ENCODE measurements around the gene GLT1D1. TPM values are rescaled to one million over a fixed set of nuclear protein-coding genes. Genes with fewer than 3 reads are reported as not detected.

The GLT1D1 gene
- total RNA-seq, 3 donors from 2014 or later = 0.16 to 0.73 (median 0.33) TPM

- Histone ChIP-seq H3K36me3 (no peaks in the 10 kb centered on the region), H3K4me1 (no peaks in the 10 kb centered on the region), H3K27me3 (no peaks in the 10 kb centered on the region), H3K4me3 (no peak overlapping the region), H3K9me3 (no peaks in the 10 kb centered on the region), H3K27ac (no peak overlapping the region)
- intact Hi-C loops (cut with DNase I; ENCODE audit: low total_unique reads) = no loop called here
- DNase-seq (ENCODE audit: low spot score in 2 of 2) = no peak
- TF ChIP-seq CTCF (IDR thresholded peaks at IDR 0.05) (no peak), POLR2A (IDR thresholded peaks at IDR 0.05) (no peak), POLR2AphosphoS5 (IDR thresholded peaks at IDR 0.05) (no peak)
Observed at GRCh38 chr12:128909653-128910052, 56.4 kb downstream of the GLT1D1 start.

- no peaks in the 10 kb centered on the region for H3K4me1 ChIP-seq
- intact Hi-C loops (cut with DNase I; ENCODE audit: low total_unique reads) = no loop called here
- TF ChIP-seq POLR2AphosphoS5 (IDR thresholded peaks at IDR 0.05) = no peak
Observed at GRCh38 chr12:128910629-128911028, 57.4 kb downstream of the GLT1D1 start.

GRCh38 chr12:128911861-128912260, 58.6 kb downstream of the GLT1D1 start:
- no peaks in the 10 kb centered on the region for H3K4me1 ChIP-seq
- H3K27me3 ChIP-seq = no peaks in the 10 kb centered on the region
- H3K4me3 ChIP-seq = no peak overlapping the region
- H3K36me3 ChIP-seq = no peaks in the 10 kb centered on the region
- DNase-seq (ENCODE audit: low spot score in 2 of 2) = peak in 1 of 2 donors; percentile 22
- intact Hi-C loops (cut with DNase I; ENCODE audit: low total_unique reads) = no loop called here
- no peaks in the 10 kb centered on the region for H3K9me3 ChIP-seq
- TF ChIP-seq POLR2AphosphoS5 (IDR thresholded peaks at IDR 0.05) (no peak), POLR2A (IDR thresholded peaks at IDR 0.05) (no peak), CTCF (IDR thresholded peaks at IDR 0.05) (no peak)
- H3K27ac ChIP-seq = no peak overlapping the region

More at GRCh38 chr12:128910629-128911028, 57.4 kb downstream of the GLT1D1 start:
- Histone ChIP-seq H3K9me3 (no peaks in the 10 kb centered on the region), H3K27me3 (no peaks in the 10 kb centered on the region), H3K27ac (no peak overlapping the region), H3K36me3 (no peaks in the 10 kb centered on the region), H3K4me3 (no peak overlapping the region)
- no peak for DNase-seq (ENCODE audit: low spot score in 2 of 2)

- no peak overlapping the region for H3K27ac ChIP-seq
Observed at GRCh38 chr12:128914908-128915563, 61.8 kb downstream of the GLT1D1 start.

GRCh38 chr12:128916425-128916824, 63.1 kb downstream of the GLT1D1 start:
- no peaks in the 10 kb centered on the region for H3K36me3 ChIP-seq
- DNase-seq (ENCODE audit: low spot score in 2 of 2) = no peak
- H3K4me3 ChIP-seq = no peak overlapping the region
- intact Hi-C loops (cut with DNase I; ENCODE audit: low total_unique reads) = no loop called here
- H3K27me3 ChIP-seq = no peaks in the 10 kb centered on the region
- H3K27ac ChIP-seq = no peak overlapping the region
- H3K4me1 ChIP-seq = no peaks in the 10 kb centered on the region
- H3K9me3 ChIP-seq = no peaks in the 10 kb centered on the region
- TF ChIP-seq POLR2A (IDR thresholded peaks at IDR 0.05) (no peak), POLR2AphosphoS5 (IDR thresholded peaks at IDR 0.05) (no peak), CTCF (IDR thresholded peaks at IDR 0.05) (no peak)

More at GRCh38 chr12:128914908-128915563, 61.8 kb downstream of the GLT1D1 start:
- no peak for DNase-seq (ENCODE audit: low spot score in 2 of 2)
- no peak for TF ChIP-seq POLR2AphosphoS5 (IDR thresholded peaks at IDR 0.05)
- TF ChIP-seq CTCF (IDR thresholded peaks at IDR 0.05) = no peak
- TF ChIP-seq POLR2A (IDR thresholded peaks at IDR 0.05) = no peak
- H3K36me3 ChIP-seq = no peaks in the 10 kb centered on the region
- intact Hi-C loops (cut with DNase I; ENCODE audit: low total_unique reads) = no loop called here
- H3K27me3 ChIP-seq = no peaks in the 10 kb centered on the region
- no peak overlapping the region for H3K4me3 ChIP-seq
- H3K4me1 ChIP-seq = no peaks in the 10 kb centered on the region
- H3K9me3 ChIP-seq = no peaks in the 10 kb centered on the region

All from breast epithelium (tissue), 4 donors.